ENCODE measurements around the gene DCLK2. TPM values are rescaled to one million over a fixed set of nuclear protein-coding genes. Genes with fewer than 3 reads are reported as not detected.

DCLK2 gene
- total RNA-seq, 1 donor from 2014 or later = not detected

GRCh38 chr4:150116506-150116905 is 38.3 kb downstream of the DCLK2 start:
- Mint-ChIP-seq H3K4me3 (no peak overlapping the region), H3K4me1 (no peaks in the 10 kb centered on the region), H3K27ac (no peak overlapping the region), H3K27me3 (peaks cover 2% of the 10 kb centered on the region), H3K9me3 (peaks cover 7% of the 10 kb centered on the region), H3K36me3 (ENCODE audit: low read depth) (no peaks in the 10 kb centered on the region)
- no peak for DNase-seq
- intact Hi-C loops (cut with micrococcal nuclease) = no loop called here

DNA sequence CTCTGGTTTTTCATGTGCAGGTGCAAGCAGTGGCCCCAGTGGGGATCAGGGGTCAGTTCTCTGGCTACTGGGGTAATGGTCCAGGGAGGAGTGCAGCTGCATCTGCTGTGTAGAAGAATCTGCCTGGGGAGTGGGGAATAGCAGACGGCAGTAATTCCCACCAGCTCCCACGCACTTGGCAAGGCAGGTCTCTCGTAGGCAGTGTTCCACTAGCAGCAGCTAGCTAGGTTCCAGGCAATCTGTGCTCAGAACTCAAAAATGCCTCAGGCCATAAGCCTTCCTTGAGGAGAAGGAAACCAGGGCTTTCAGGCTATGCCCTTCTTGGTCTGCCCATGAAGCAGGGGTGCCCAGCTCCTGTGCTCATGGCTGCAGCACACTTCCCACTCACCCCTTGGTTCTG is 38.8 kb downstream of the DCLK2 start:
- no peak overlapping the region for H3K27ac Mint-ChIP-seq
- DNase-seq = no peak
- no peaks in the 10 kb centered on the region for H3K36me3 Mint-ChIP-seq (ENCODE audit: low read depth)
- H3K27me3 Mint-ChIP-seq = peaks cover 2% of the 10 kb centered on the region
- H3K4me3 Mint-ChIP-seq = no peak overlapping the region
- H3K4me1 Mint-ChIP-seq = no peaks in the 10 kb centered on the region
- intact Hi-C loops (cut with micrococcal nuclease) = no loop called here
- peaks cover 7% of the 10 kb centered on the region for H3K9me3 Mint-ChIP-seq

DNA sequence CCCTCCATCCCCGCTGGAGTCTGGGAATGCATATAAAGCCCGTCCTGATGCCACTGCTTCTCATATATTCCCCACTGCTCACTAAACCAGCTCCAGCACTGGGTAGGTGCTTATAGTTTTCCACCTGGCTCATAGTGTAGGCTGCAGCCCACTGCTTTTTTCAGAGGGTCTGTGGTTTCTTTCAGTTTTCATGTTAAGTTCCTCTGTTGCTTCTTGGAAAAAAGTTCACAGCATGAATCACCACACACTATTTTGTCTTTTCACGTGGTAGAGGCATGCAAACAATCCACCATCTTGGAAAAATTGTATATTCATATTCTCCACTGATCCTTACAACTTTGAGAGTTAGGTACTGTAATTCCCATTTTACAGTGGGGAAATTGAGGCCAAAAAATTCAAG is 39.4 kb downstream of the DCLK2 start:
- intact Hi-C loops (cut with micrococcal nuclease) = no loop called here
- DNase-seq = no peak
- H3K36me3 Mint-ChIP-seq (ENCODE audit: low read depth) = no peaks in the 10 kb centered on the region
- no peaks in the 10 kb centered on the region for H3K4me1 Mint-ChIP-seq
- peaks cover 2% of the 10 kb centered on the region for H3K27me3 Mint-ChIP-seq
- no peak overlapping the region for H3K27ac Mint-ChIP-seq
- H3K9me3 Mint-ChIP-seq = peaks cover 7% of the 10 kb centered on the region
- H3K4me3 Mint-ChIP-seq = no peak overlapping the region

DNA sequence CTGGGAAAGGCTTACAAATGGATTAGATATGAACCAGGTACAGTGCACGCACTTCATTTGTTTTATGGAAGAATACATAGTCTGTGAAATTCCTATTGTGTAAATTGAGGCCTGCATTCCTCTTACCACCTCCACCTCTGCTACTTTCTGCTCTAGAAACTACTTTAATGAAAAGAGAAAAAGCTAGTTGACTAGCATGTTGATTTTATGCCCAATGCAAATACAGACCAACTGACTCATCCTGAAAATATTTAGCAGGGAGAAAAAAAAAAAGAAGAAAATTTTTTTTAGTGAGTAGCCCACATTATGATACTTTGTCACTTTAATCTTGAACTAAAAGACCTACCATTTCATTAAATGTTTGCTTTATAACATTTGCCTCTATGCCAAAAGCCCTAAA is 41.2 kb downstream of the DCLK2 start:
- Mint-ChIP-seq H3K36me3 (ENCODE audit: low read depth) (no peaks in the 10 kb centered on the region), H3K27me3 (peaks cover 2% of the 10 kb centered on the region), H3K4me3 (no peak overlapping the region), H3K9me3 (peaks cover 13% of the 10 kb centered on the region), H3K4me1 (no peaks in the 10 kb centered on the region), H3K27ac (no peak overlapping the region)
- no peak for DNase-seq
- intact Hi-C loops (cut with micrococcal nuclease) = no loop called here

DNA sequence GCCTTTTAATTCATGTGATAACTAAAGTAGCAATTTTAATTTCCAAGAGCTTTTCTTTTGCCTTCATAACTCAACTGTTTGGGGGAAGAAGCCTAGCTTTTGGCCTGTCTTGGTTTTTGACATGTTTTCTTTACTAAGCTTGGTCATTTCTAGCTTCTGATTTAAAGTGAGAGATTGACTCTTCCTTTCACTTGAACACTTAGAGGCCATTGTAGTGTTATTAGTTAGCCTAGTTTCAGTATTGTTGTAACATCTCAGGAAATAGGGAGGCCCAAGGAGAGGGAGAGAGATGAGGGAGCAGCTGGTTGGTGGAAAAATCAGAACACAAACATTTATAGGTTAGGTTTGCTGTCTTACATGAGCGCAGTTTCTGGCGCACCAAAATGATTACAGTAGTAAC is 44.8 kb downstream of the DCLK2 start:
- no peak for DNase-seq

DNA sequence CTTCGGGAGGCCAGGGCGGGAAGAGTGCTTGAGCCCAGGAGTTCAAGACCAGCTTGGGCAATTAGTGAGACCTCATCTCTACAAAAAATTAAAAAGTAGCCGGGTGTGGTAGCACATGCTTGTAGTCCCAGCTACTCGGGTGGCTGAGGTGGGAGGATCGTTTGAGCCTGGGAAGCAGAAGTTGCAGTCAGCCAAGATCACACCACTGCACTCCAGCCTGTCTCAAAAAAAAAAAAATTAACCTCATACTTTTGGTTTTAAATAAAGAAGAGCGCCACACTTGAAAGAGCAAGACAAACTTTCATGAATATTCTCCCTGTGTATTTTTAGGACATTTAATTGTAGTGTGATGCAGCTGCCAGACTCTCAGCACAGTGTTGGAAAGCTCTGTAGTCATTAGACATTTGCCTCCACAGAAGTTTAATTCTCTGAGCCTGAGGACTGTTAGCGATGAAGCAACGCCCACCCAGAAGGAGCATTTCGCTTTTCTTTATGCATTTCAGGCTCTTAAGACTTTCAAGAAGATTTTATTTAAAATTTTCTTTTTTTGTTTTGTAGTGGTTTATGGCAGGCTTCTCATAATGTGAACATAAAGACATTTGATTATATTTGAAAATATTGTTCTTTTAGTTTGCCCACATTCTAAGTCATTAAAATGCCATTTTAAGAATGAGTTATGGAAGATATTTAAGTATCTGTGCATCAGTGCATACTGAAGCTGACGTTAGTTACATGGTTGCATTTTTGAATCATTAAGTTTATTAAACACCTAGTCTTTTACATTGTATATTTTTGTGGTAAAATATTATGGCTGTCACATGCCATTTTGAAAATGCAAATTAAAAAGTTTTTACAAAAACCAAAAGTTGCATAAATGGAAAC is 45.8 kb downstream of the DCLK2 start:
- no peaks in the 10 kb centered on the region for H3K27me3 Mint-ChIP-seq
- H3K4me3 Mint-ChIP-seq = no peak overlapping the region
- intact Hi-C loops (cut with micrococcal nuclease) = no loop called here
- H3K27ac Mint-ChIP-seq = no peak overlapping the region
- H3K4me1 Mint-ChIP-seq = no peaks in the 10 kb centered on the region
- no peaks in the 10 kb centered on the region for H3K36me3 Mint-ChIP-seq (ENCODE audit: low read depth)
- DNase-seq = no peak
- H3K9me3 Mint-ChIP-seq = peaks cover 5% of the 10 kb centered on the region

More for the DNA sequence above, 44.8 kb downstream of the DCLK2 start:
- H3K9me3 Mint-ChIP-seq = peaks cover 5% of the 10 kb centered on the region
- intact Hi-C loops (cut with micrococcal nuclease) = no loop called here
- H3K27me3 Mint-ChIP-seq = no peaks in the 10 kb centered on the region
- H3K4me3 Mint-ChIP-seq = no peak overlapping the region
- H3K36me3 Mint-ChIP-seq (ENCODE audit: low read depth) = no peaks in the 10 kb centered on the region
- no peak overlapping the region for H3K27ac Mint-ChIP-seq
- H3K4me1 Mint-ChIP-seq = no peaks in the 10 kb centered on the region

DNA sequence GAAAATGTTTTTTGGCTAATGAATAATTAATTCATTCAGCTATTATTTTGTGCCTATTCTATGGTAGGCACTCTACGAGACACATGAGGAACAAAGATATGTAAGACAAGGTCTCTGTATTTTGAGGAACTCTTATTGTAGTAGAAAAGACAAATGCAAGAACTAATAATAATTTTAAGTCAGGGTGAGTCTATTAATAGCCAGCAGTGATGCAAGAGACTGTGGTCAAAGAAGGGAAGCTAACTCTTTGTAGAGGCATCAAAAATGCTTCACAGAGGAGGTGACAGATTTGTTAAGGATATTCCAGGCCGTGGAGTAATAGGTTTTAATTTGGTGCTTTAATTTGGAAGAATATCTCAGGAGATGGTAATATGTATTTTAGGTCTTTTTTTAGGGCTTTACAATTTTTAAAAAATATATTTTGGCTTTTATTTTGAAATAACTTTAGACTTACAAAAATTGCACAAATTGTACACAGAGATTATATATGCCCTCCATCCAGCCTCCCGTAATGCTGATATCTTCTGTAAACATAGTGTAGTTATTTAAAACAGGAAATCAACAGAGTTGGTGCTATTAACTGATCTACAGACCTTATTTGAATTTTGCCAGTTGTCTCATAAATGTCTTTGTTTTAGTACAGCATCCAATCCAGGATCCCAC is 48.1 kb downstream of the DCLK2 start:
- peaks cover 4% of the 10 kb centered on the region for H3K27me3 Mint-ChIP-seq
- H3K36me3 Mint-ChIP-seq (ENCODE audit: low read depth) = no peaks in the 10 kb centered on the region
- no peak overlapping the region for H3K27ac Mint-ChIP-seq
- intact Hi-C loops (cut with micrococcal nuclease) = no loop called here
- H3K9me3 Mint-ChIP-seq = peaks cover 5% of the 10 kb centered on the region
- no peak overlapping the region for H3K4me3 Mint-ChIP-seq
- no peak for DNase-seq
- H3K4me1 Mint-ChIP-seq = no peaks in the 10 kb centered on the region

DNA sequence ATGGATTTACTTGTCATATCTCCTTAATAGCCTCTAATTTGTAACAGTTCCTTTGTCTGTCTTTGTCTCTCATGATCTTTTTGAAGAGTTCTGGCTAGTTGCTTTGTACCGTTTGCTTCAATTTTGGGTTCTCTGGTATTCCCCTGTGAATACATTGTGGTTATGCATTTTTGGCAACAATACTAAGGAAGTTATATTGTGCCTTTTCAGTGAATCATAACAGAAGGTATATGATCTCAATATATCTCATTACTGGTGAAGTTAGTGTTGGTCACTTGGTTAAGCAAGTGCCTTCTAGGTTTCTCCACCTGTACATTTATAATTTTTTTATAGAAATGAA is 48.6 kb downstream of the DCLK2 start:
- Mint-ChIP-seq H3K27ac (no peak overlapping the region), H3K9me3 (peaks cover 5% of the 10 kb centered on the region), H3K4me1 (no peaks in the 10 kb centered on the region), H3K27me3 (peaks cover 4% of the 10 kb centered on the region), H3K4me3 (no peak overlapping the region), H3K36me3 (ENCODE audit: low read depth) (no peaks in the 10 kb centered on the region)
- DNase-seq = no peak
- intact Hi-C loops (cut with micrococcal nuclease) = no loop called here

GRCh38 chr4:150127757-150128156 is 49.5 kb downstream of the DCLK2 start:
- H3K9me3 Mint-ChIP-seq = peaks cover 5% of the 10 kb centered on the region
- no peaks in the 10 kb centered on the region for H3K36me3 Mint-ChIP-seq (ENCODE audit: low read depth)
- DNase-seq = no peak
- intact Hi-C loops (cut with micrococcal nuclease) = no loop called here
- H3K4me3 Mint-ChIP-seq = no peak overlapping the region
- H3K27me3 Mint-ChIP-seq = peaks cover 4% of the 10 kb centered on the region
- H3K4me1 Mint-ChIP-seq = no peaks in the 10 kb centered on the region
- H3K27ac Mint-ChIP-seq = no peak overlapping the region

GRCh38 chr4:150130933-150131332 is 52.7 kb downstream of the DCLK2 start:
- H3K9me3 Mint-ChIP-seq = no peaks in the 10 kb centered on the region
- no peak overlapping the region for H3K27ac Mint-ChIP-seq
- DNase-seq = no peak
- no peaks in the 10 kb centered on the region for H3K4me1 Mint-ChIP-seq
- intact Hi-C loops (cut with micrococcal nuclease) = no loop called here
- peaks cover 7% of the 10 kb centered on the region for H3K27me3 Mint-ChIP-seq
- H3K36me3 Mint-ChIP-seq (ENCODE audit: low read depth) = no peaks in the 10 kb centered on the region
- no peak overlapping the region for H3K4me3 Mint-ChIP-seq

- no peaks in the 10 kb centered on the region for H3K9me3 Mint-ChIP-seq
- intact Hi-C loops (cut with micrococcal nuclease) = no loop called here
These were observed 53.5 kb downstream of the DCLK2 start for GRCh38 chr4:150131581-150132228.

GRCh38 chr4:150133605-150134004 is 55.4 kb downstream of the DCLK2 start:
- H3K27me3 Mint-ChIP-seq = peaks cover 8% of the 10 kb centered on the region

More at GRCh38 chr4:150131581-150132228, 53.5 kb downstream of the DCLK2 start:
- no peaks in the 10 kb centered on the region for H3K36me3 Mint-ChIP-seq (ENCODE audit: low read depth)
- DNase-seq = no peak
- no peaks in the 10 kb centered on the region for H3K4me1 Mint-ChIP-seq
- no peak overlapping the region for H3K4me3 Mint-ChIP-seq
- H3K27ac Mint-ChIP-seq = no peak overlapping the region
- H3K27me3 Mint-ChIP-seq = peaks cover 8% of the 10 kb centered on the region

GRCh38 chr4:150135134-150135772 is 57.0 kb downstream of the DCLK2 start:
- DNase-seq = no peak
- intact Hi-C loops (cut with micrococcal nuclease) = no loop called here
- H3K4me1 Mint-ChIP-seq = no peaks in the 10 kb centered on the region
- H3K9me3 Mint-ChIP-seq = no peaks in the 10 kb centered on the region
- H3K27ac Mint-ChIP-seq = no peak overlapping the region
- no peaks in the 10 kb centered on the region for H3K36me3 Mint-ChIP-seq (ENCODE audit: low read depth)
- H3K27me3 Mint-ChIP-seq = peaks cover 7% of the 10 kb centered on the region
- no peak overlapping the region for H3K4me3 Mint-ChIP-seq

More at GRCh38 chr4:150133605-150134004, 55.4 kb downstream of the DCLK2 start:
- Mint-ChIP-seq H3K27ac (no peak overlapping the region), H3K36me3 (ENCODE audit: low read depth) (no peaks in the 10 kb centered on the region), H3K4me3 (no peak overlapping the region), H3K9me3 (no peaks in the 10 kb centered on the region), H3K4me1 (no peaks in the 10 kb centered on the region)
- no peak for DNase-seq
- intact Hi-C loops (cut with micrococcal nuclease) = no loop called here

- Mint-ChIP-seq H3K9me3 (no peaks in the 10 kb centered on the region), H3K27ac (no peak overlapping the region), H3K4me1 (no peaks in the 10 kb centered on the region), H3K36me3 (ENCODE audit: low read depth) (no peaks in the 10 kb centered on the region), H3K4me3 (no peak overlapping the region), H3K27me3 (peaks cover 4% of the 10 kb centered on the region)
- intact Hi-C loops (cut with micrococcal nuclease) = no loop called here
- no peak for DNase-seq
These were observed 57.8 kb downstream of the DCLK2 start for GRCh38 chr4:150136036-150136435.

All from activated CD4-positive, alpha-beta T cell treated with anti-CD3 and anti-CD28 coated beads, Interleukin-2, amount 10 ng/mL, durations not matched to agents 24 days and 14 days (primary cell).